GM18909 (cell line): ENCODE data around the gene COL18A1.

ENCODE experiments used
- ATAC-seq: cut with Tn5 transposase; IDR thresholded peaks from one replicate; pipeline ENCODE4 v1.9.1; 2021; ENCODE audit warnings: mild to moderate bottlenecking; ENCODE audit not compliant: unreplicated experiment, poor library complexity

The COL18A1 gene

DNA sequence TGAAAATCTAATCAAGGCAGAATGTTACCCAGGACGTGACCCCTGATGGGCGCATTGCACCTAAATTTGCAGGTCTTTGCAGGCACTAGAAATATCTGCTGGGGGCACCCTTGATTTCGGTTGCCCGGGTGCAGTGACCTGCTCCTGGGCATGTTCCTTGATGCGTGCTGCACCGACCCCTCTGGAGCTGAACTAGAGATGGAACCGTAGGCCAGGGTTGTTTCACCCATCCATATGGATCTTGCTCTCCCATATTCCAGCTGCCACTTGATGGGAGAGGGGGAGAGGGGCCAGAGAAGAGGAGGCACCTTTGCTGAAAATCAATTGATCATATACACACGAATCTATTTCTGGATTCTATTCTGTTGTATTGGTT is 8.4 kb upstream of the COL18A1 start:
- no peak for ATAC-seq

GRCh38 chr21:45397381-45397780 is 7.6 kb upstream of the COL18A1 start:
- ATAC-seq: no peak

- no peak for ATAC-seq
Observed at GRCh38 chr21:45401054-45401518, 3.9 kb upstream of the COL18A1 start.

DNA sequence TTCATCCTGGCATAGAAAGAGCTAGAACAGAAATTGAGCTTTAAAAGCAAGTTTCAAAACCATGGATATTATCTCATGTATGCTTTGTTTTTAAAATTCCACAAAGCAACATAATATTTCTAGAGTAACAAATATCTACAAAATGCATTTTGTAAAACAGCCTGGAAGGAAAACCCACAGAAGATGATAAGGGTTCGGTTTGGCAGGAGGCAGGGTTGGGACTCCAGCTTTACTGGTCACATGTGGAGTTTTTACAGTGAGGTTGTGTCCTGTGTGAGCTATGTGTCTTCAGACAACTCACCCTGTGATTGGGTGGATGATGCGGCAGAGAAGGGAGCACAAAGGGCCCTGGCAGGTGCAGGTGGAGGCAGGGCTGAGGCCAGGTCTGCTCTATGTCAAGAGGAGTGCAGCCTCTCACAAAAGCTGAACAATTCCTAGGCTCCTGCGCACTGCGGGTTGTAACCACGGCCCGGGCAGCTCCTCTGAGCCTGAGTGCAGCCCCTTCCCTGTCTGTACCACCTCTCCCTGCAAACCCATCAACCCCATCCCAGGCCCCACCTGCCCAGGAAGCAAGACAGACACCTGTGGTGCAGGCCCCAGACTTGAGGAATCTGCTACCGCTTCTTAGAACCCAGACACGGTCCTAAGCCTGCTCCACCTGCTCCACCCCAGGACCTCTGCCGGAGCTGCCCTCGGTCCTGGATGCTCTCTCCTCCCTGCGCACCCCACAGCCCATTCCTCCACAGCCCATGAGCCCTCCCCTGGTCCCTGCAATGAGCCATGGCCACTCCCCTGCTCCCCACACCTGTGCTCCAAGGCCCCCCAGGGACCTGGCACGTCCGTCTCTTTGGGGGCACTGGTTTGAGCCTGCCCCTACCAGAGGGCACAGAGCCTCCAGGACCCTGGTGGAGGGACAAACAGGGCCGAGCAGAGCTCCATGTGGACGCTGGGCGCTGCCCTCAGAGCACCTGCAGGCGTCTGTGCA is 2.8 kb upstream of the COL18A1 start:
- no peak for ATAC-seq

DNA sequence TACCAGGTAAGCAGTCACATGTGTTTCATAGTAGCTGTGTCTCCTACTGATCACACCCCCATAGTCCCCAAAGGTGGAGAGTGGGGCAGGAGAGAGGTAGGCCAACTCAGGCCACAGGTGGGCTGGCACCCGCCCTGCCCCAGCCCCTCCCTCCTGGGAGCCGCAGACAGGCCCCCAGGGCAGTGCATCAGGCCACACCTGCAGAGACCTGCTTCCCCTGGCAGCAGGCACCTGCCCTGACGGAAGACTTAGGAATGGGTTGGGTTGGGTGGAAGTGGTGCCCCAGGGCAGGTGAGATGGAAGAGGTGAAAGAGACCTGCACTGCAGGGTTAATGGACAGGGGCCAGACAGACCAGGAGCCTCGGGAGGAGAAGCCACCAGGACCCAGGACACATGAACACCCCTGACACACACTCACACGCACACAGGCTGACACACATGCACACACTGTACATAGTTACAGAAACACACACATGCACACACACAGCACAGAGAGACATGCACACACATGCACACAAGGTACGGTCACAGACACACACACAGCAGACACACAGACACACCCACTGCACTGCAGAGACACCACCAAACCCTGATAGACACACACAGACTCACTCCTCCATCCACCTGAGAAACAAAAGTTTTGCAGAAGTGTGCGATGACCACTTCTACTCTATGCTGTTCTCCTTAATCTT is 1.7 kb upstream of the COL18A1 start:
- ATAC-seq: no peak

- ATAC-seq: no peak
Observed at GRCh38 chr21:45403825-45404729, 888 bp upstream of the COL18A1 start.

DNA sequence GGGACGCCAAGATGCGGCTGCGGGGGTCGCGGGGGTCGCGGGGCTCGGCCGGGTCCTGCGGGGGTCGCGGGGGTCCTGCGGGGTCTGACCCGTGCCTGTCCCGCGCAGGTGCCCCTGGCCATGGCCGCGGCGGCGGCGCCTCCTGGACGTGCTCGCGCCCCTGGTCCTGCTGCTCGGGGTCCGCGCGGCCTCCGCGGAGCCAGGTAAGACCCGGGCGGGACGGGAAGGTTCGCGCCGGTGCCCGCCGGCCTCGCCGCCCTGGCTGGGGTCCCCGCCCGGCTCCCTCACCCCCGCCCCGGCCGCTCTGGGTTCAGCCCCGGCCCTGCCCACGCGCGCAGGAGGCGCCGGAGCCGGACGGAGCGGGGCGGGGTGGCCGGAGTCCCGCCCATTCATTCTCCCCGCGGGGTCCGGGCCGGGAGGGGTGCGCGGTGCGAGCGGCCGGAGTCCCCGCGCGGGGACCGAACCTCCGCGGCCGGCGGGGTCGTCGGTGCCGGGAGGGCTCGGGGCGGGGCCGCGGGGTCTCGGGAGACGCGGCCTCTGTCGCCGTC is 380 bp downstream of the COL18A1 start:
- no peak for ATAC-seq

- no peak for ATAC-seq
Observed at GRCh38 chr21:45405819-45406762, 1.1 kb downstream of the COL18A1 start.

DNA sequence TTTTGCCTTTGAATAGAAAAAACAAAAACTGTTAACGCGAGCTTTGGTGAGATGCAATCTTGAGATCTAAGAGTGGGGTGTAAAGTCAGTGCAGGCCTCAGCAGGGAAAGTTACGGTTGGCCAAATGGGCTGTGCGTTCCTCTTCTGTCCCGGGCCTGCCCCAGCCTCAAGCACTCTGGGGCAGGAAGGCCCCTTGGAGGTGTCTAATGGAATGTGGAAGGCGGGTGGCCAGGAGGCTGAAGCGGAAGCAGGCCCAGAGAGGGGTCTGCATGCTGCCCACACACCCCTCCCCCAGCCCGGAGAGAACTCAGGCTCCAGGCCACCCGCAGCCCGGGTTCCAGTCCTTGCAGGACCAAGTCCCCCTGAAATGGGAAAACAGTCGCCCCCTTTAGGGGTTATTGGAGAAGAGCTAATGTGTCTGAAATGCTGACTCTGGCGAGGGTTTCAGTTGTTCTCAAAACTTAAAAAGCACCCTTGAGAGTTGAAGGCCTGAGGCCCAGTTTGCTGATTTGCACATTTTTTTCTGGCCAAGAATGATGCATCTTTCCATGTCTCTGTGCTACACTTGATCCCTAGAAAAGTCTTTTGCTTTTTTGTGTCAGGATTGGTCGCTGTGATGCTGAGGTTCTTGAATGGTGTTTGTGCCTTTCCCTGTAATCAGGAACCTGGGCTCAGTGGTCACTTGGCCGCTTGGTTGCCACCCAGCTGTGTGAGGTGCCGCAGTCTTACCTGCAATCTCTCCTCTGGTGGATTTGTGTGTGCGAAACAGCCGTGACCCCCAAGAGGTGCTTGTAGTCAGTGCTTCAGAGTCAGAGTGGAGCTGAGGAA is 2.0 kb downstream of the COL18A1 start:
- ATAC-seq: no peak

GRCh38 chr21:45407629-45408247 is 2.8 kb downstream of the COL18A1 start:
- ATAC-seq: no peak

DNA sequence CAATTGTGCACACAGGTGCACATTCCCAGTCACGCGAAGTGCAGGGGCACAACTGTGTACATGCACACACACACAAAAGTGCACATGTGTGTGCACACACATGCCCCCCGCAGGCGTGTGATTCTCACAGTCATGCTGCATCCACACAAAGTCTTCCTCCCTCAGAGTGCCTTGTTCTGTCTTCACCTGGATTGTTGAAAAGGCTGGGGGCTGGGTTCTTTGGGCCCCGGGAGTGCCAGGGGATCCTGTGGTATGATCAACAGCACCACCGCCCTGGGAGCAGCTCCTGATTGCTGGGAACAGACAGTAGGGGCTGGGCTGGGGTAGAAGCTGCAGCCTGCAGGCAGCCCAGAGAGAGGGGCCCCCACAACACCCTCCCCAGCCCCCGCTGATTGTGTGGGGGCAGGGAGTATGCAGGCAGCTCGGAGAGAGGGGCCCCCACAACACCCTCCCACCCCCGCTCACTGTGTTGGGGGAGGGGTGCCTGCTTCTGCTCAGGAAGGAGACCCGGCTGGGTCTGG is 3.4 kb downstream of the COL18A1 start:
- ATAC-seq: no peak

DNA sequence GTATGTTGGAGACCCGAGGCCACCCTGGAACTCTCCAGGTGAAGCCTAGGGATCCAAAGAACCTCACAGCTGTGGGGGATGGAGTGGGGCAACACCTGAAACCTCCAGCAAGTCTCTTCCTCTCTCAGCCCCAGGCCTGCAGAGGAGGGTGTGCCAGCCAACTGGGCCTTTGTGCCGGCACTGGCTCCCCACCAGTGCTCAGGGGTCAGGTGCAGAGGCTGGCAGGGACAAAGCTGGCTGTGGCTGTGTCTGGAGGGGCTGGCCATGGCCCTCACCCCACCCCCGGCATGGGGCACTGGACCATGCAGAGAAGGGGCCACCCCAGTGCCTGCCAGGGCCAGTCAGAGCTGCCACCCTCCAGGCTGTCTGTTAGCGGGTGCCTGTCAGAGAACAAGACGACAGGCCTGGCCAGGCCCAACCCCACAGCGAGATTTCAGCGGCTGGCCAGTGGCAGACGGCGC is 3.9 kb downstream of the COL18A1 start:
- ATAC-seq: no peak

GRCh38 chr21:45409466-45410150 is 4.6 kb downstream of the COL18A1 start:
- no peak for ATAC-seq

- no peak for ATAC-seq
Observed at GRCh38 chr21:45410151-45410864, 5.3 kb downstream of the COL18A1 start.

- no peak for ATAC-seq
Observed at GRCh38 chr21:45410865-45411809, 6.2 kb downstream of the COL18A1 start.
